CD1c-positive myeloid dendritic cell (primary cell): Measurements from ENCODE around the gene SMARCC1.

Source experiments
- DNase-seq: peaks from one replicate; pipeline ENCODE4 v3.0.0-alpha.2; 2016; ENCODE audit errors: extremely low spot score

Gene SMARCC1

GRCh38 chr3:47634996-47635395, 146.7 kb downstream of the SMARCC1 start:
- no peak for DNase-seq

- DNase-seq, result no peak
Observed at GRCh38 chr3:47630810-47631209, 150.9 kb downstream of the SMARCC1 start.

- no peak for DNase-seq
Observed at GRCh38 chr3:47629770-47630169, 151.9 kb downstream of the SMARCC1 start.

GRCh38 chr3:47628426-47628825, 153.3 kb downstream of the SMARCC1 start:
- DNase-seq, result no peak

GRCh38 chr3:47622671-47623461, 158.8 kb downstream of the SMARCC1 start:
- no peak for DNase-seq

GRCh38 chr3:47617086-47618010, 164.3 kb downstream of the SMARCC1 start:
- DNase-seq, result no peak

- no peak for DNase-seq
Observed at GRCh38 chr3:47614788-47615187, 166.9 kb downstream of the SMARCC1 start.

GRCh38 chr3:47613722-47614121, 168.0 kb downstream of the SMARCC1 start:
- no peak for DNase-seq

GRCh38 chr3:47612879-47613278, 168.8 kb downstream of the SMARCC1 start:
- DNase-seq, result no peak

- no peak for DNase-seq
Observed at GRCh38 chr3:47612178-47612577, 169.5 kb downstream of the SMARCC1 start.

- no peak for DNase-seq
Observed at GRCh38 chr3:47611576-47611975, 170.1 kb downstream of the SMARCC1 start.

GRCh38 chr3:47610583-47610982, 171.1 kb downstream of the SMARCC1 start:
- DNase-seq, result no peak

- no peak for DNase-seq
Observed at GRCh38 chr3:47607335-47607734, 174.4 kb downstream of the SMARCC1 start.

GRCh38 chr3:47606165-47606564, 175.5 kb downstream of the SMARCC1 start:
- DNase-seq, result no peak

- DNase-seq, result no peak
Observed at GRCh38 chr3:47605652-47606051, 176.0 kb downstream of the SMARCC1 start.

- no peak for DNase-seq
Observed at GRCh38 chr3:47604145-47604544, 177.5 kb downstream of the SMARCC1 start.

GRCh38 chr3:47603332-47603731, 178.4 kb downstream of the SMARCC1 start:
- no peak for DNase-seq

- DNase-seq, result no peak
Observed at GRCh38 chr3:47601281-47601680, 180.4 kb downstream of the SMARCC1 start.

GRCh38 chr3:47594792-47595191, 186.9 kb downstream of the SMARCC1 start:
- no peak for DNase-seq

- no peak for DNase-seq
Observed at GRCh38 chr3:47592066-47592795, 189.5 kb downstream of the SMARCC1 start.

- no peak for DNase-seq
Observed at GRCh38 chr3:47590216-47590615, 191.5 kb downstream of the SMARCC1 start.

- DNase-seq, result no peak
Observed at GRCh38 chr3:47588587-47588986, 193.1 kb downstream of the SMARCC1 start.
